SK-N-DZ (cell line): ENCODE results near the gene DHRS7C.
A peak's percentile ranks its signal among the peaks of the same experiment; 100 is the strongest.
"Not testable (repeated sequence)": the region's sequence is repeated elsewhere in the genome, so short reads cannot be mapped to it uniquely, and the experiment has no call there.

Experiments
- DNase-seq: peaks from one replicate; pipeline ENCODE4 v3.0.0-alpha.2; 2015; ENCODE audit warnings: low spot score

DHRS7C gene

DNA sequence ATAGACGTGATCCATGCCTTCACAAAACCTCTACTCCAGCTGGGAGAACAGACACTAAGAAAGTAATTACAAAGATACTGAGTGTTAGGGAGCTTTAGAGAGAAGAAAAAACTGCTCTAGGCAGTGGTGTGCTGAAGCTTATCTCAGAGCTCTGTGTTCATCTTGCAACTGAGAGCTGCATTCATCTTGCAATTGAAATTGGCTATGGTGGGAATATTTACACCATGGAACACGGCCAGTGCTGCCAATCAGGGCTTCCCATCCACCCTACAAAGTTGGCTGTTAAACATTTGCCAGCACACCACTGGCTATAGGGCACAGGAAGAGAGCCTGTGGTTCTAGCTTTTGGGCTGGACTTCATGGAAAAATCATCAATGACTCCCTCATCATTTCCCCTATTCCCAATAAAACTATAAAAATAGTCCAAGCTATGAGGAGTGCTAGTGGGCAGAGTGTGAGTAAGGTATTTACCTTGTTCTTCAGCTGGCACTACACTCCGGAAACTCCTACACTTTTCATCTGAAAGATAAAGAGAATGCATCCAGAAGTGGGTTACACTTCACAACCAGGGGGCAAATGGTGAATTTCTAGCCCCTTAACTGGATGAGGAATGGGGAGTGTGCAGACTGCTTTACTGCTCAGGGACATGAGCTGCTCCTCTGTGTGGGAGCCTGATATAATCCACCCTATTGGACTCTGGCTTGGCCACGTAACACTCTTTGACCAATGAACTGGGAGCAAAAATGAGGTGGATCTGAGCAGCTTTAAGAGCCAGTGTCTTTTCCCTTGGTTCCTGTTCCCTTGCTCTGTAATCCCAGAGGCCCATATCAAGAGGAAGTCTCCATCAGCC lies 18.9 kb upstream of the DHRS7C start:
- DNase-seq = no peak

DNA sequence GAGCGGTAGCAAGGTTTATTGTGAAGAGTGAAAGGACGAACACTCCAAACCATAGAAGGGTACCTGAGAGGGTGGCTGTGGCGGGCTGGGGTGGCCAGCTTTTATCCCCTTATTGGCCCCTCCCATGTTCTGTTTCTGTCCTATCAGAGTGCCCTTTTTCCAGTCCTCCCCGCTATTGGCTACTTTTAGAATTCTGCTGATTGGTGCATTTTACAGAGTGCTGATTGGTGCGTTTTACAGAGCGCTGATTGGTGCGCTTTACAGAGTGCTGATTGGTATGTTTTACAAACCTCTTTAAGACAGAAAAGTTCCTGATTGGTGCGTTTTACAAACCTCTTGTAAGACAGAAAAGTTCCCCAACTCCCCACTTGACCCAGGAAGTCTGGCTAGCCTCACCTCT lies 18.0 kb upstream of the DHRS7C start:
- no peak for DNase-seq

DNA sequence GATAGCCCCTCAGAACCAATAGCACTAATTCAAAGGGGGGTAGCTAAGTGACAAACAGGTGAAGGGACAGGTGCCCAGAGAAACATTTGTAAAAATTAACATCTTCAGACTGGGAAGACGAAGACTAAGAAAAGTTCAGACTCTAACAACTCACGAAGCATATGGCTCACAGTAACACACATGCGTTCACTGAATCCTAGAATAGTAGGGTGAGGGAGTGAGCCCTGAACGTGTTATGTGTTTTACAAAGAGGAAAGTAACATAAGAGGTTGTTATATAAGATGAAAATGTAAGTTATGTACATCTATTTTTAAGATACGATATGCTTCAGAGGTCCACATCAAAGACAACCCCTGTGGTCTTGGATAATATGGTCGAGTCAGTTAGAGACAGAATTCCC lies 15.3 kb upstream of the DHRS7C start:
- DNase-seq = no peak

DNA sequence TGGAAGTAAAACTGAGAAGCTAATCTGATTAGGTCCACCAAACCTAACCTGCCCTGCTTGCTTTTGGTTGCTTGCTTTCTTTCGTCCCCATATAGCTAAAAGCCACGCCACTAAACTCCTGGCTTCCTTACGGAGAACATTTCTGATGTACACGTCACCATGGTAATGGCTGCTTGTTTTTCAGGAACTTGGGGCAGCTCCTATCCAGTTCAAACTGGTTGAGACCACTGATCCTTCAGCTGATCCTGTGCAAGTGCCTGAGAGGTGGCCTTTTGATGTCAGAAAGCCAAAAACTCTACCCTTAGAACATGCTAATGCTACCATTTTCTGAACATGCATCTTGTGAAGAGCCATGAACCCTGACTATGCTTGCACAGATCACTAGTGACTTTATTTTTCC lies 14.4 kb upstream of the DHRS7C start:
- no peak for DNase-seq

DNA sequence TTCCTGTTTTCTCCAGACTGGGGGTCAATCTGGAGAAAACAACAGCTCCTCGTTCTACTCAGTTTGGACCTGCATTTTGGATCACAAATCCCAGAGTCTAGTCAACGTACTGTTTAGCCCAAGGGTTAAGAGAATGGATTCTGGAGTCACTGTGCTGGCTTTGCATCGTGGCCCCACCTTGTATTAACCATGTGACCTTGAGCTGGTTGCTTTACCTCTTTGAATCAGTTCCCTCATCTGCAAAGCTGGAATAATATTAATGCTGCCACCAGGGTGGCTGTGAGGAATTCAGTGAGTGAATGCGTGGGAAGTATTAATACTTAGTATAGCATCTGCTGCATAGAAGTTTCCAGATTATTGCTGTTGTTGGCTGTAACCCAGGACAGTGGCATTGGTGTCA lies 11.3 kb upstream of the DHRS7C start:
- DNase-seq = no peak

DNA sequence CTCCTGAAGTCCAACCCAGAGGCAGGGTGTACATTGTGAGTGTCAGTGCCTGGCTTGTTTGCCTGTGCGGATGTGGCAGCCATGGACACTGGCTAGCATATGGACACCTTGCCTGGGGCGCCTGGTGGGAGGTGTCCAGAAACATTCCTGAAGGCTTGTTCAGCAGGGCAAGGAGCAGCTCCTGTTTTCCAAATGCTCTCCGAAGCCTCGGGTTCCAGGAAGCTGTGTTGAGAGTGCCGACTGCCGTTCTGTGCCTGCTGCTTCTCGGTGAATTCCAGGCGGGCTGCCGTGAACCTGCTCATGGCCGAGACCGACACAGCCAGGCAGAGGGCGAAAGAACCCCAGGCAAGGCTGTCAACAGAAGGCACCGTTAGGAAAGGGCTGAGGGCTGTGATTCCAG lies 10.9 kb upstream of the DHRS7C start:
- no peak for DNase-seq

DNA sequence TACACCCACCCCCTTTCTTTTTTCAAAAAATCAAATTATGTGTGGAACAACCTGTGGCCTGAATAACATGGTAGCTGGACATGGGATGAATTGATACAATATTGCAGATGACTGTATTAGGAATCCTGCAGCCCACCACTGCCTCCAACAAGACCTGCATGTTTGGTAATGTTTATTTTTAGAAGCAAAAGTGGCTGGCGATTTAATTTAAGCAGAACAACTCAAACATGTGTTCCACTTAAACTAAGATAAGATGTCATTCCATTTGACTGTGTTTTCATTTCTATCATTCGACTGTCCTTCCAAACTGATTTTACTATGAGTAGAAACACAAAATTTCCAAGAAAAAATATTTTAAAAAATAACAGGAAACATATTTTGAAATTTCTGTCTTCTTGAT lies 10.1 kb upstream of the DHRS7C start:
- DNase-seq = no peak

DNA sequence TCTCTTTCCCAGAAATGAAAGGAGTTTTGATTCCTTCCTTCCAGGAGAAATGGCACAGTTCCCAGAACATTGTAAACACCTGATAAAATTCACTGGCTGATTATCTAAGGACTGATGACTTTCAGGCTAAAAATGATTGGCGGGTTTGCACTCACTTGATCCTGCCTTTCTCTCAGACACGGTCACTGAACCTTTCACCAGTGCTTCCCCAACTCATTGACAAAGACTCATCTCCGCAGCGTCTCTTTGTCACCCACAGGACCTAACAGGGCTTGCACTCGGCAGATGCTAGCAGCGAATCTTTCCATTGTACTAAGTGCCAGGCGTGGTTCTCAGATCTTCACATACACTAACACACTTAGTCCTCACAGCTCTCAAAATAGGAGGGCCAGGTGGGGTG lies 7.3 kb upstream of the DHRS7C start:
- DNase-seq = no peak

DNA sequence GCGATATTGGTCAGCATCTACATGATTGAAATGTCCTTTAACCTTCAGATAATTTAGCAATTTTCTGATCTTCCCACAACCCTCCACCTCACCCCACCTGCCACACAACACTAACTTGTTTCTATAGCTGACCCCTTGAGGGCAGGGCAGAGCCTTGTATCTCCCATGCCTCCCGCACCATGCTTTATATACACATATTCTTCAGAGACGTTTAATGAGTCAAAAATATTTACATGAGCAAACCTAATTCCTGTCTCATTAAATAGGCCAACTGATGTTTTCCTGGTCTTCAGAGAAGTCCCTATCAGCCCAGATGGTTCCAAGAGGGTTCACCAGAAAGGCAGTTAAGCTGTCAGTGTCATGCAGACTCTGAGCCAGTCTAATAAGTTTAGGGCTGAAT lies 6.6 kb upstream of the DHRS7C start:
- no peak for DNase-seq

DNA sequence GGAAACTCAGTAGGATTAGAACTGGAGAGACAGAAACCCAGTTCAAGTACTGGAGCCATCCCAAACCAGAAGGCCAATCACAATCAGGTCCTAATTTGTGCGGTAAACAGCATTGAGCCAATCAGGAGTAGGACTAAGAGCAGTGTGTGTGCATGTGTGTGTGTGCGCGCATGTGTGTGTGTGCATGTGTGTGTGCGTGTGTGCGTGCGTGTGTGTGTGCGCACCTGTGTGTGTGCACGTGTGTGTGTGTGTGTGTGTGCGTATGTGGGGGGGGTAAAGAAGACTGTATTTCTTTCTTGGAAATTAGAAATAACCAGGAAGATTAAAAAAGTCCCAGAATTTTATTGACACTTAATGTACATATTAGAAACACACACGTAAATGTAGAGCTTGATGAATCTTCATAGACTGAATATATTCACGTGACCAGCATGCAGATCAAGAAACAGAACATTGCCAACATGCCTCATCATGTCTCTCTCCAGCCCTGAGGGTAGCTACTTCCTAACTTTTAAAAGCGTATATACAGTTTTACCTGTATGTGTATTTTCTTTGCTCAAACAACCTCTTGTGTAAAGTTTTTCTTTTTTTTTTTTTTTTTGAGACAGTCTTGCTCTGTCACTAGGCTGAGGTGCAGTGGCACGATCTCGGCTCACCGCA lies 919 bp upstream of the DHRS7C start:
- no peak for DNase-seq

DNA sequence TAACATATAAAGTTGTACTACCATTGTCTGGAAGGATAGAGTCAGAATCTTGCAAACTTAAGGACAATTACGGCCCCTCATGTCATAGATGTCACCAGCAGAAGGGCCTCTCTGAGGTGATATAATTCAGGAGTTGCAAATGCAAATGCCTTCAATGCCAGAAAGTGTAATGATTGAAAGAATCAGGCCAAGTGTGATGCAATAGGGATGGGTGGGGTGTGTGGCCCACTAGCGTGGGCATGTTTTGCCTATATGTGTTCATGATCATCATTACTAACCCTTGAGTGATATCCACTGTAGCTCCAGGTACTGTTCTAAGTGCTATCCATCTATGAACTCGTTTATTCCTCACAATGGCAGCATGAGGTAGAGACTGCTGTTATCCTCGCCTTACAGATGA lies 1.1 kb downstream of the DHRS7C start:
- no peak for DNase-seq

DNA sequence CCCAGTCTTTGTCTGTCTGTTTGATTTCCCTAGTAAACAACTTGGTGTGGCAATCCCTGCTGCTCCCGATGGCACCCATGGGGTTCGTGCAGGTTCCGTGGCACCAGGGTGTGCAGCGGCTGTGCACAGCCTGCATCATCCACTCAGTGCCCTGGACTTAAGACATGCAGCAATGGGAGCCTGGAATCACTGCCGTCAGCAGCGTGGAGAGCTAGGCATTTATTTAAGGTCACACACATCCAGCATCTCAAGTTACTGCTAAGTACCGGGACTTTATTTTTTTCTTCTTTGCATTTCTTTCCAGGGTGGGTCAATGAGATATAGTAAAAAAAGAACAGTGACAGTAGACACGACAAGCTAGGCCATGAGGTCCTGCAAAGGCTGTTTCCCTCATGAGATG lies 2.8 kb downstream of the DHRS7C start:
- DNase-seq = no peak

DNA sequence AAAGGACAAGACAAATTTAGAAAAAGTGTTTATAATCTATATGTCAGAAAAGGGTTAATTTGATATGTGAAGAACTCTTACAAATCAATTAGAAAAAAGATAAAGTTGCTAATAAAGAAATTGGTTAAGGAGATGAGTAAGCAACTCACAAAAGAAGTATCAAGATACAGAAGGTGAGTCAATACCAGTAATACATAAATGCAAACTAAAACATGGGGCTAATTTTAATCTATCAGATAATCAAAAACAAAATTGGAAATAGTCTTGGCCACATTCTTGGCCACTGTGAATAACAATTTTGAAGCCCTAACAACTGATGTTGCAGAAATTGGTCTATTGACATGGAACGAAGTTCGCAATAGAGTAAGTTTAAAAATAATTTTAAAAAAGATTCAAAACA lies 6.8 kb downstream of the DHRS7C start:
- no peak for DNase-seq

DNA sequence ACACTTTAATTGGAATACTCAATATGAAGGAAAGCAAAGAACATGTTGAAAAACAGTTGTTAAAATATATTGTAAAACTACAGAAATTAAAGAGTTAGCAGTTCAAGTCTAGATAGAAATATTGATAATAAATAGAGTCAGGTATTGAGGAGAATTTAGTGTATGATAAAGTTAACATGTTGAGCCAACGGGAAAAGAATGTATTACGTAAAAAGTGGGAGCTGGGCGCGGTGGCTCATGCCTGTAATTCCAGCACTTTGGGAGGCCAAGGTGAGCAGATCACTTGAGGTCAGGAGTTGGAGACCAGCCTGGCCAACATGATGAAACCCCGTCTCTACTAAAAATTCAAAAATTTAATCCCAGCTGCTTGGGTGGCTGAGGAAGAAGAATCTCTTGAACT lies 7.9 kb downstream of the DHRS7C start:
- DNase-seq = not testable (repeated sequence)

DNA sequence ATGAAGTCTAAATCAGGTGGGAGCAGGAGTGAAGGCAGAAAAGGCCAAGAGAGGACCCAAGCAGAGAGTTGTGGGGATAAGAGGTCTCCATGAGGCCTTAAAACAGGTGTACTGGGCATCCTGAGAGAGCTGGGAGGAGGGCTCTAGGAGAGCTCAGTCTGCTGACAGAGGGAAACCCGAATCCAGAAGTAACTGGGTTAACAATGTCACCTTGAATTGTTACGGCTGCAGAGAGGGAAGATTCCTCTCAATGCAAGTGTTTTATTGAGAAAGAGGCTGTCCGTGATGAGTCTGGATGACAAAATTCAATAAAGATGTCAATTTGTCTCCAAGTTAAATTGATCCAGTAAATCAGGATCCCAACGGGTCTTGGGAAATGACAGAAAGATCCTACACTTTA lies 8.3 kb downstream of the DHRS7C start:
- no peak for DNase-seq

DNA sequence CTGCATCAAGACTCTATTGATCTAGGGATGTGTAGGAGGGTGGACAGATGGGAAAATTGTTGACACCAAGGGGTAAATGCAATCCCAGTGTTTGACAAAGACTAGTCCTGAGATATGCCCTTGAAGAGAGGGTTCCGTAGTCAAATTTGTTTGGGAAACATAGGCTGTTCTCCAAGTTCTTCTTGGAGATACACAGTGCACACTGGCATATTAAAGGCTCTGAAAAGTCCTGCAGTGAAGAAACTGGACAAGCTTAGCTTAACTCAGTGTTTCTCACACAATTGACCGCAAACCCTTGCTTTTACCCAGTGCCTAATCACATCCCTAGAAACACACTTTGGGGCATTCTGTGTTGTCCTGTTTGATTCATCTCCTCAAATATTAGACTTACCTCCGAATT lies 10.8 kb downstream of the DHRS7C start:
- no peak for DNase-seq

DNA sequence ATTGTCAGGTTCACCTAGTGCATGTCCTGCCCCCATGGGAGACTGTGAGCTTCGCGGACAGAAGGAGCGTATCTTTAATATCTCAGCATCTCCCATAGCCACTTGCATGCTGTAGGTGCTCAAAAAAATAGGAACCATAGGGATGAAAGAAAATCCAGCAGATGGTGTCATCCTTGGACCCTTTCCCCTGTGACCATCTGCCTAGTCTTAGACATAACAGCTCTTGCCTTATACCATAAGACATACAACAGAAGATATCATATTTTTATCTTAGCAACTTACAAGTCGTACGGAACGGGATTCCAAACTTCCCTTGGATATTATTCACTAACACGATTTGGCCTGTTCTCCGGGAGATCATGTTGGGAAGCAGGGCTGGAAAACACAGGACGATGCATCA lies 14.5 kb downstream of the DHRS7C start:
- no peak for DNase-seq

DNA sequence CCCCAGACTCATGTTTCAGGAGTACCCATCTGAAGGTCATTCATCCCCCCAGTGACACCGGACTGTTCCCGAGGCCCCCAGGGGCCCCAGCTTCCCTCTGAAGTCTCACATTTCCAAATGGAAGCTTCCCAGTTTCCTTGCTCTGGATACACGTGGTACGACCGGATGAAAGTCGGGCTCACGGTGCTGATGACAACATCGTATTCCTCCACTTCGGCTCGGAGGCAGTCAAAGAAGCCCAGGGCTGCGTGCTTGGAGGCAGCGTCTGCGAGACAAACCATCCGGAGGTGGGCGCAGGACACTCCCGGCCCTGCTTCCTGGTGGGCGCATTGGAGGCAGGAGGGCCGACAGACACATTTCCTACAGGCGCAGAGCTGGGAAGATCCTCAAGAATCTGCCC lies 18.7 kb downstream of the DHRS7C start:
- no peak for DNase-seq

DNA sequence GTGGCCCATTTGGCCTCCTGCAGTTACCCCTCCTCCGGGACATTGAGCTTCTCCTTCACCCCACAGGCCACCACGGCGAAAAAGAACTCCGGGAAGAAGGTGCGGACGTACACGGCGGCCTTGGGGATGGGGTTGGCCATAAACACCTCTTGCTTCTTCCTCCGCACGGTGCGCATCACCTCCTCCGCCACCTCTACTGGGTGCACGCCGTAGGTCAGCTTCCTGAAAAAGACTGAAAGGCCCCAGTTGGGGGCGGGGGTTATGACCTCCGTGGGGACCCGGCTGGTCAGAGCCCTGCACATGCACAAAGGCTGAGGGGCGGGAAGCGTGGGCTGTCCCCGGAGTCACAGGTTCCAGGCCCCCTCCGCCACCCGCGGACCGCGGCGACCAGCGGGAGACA lies 19.9 kb downstream of the DHRS7C start:
- DNase-seq = no peak

DNA sequence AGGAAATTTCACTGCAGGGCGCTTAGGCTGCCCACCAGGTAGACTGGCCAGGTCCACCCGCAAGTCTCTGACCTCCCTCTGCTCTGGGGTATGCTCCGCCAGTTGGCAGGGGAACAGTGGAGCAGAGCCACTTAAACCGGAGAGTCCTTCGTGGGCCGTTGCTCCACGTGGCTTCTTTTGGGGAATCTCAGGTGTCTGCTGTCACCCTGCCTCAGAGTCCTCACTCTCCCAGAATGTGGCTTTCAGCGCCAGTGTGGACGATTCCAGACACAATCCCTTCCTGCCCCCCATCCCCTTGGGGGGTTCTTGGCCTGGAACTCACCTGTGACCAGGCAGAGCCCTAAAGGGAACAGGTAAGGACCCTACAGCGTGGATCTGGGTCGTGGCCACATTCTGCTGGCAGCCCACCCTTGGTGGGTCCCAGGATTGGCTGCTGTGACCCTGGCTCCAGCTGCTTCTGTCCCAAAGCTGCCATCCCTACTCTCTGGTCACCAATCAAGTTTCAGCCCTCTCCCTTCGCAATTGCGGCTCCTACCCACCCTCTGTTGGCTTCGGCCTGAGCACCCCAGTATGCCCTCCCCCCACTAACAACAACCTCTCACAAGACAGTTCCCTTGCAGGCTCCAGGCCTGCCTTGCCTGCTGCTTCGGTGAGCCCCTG lies 22.2 kb downstream of the DHRS7C start:
- DNase-seq = no peak

DNA sequence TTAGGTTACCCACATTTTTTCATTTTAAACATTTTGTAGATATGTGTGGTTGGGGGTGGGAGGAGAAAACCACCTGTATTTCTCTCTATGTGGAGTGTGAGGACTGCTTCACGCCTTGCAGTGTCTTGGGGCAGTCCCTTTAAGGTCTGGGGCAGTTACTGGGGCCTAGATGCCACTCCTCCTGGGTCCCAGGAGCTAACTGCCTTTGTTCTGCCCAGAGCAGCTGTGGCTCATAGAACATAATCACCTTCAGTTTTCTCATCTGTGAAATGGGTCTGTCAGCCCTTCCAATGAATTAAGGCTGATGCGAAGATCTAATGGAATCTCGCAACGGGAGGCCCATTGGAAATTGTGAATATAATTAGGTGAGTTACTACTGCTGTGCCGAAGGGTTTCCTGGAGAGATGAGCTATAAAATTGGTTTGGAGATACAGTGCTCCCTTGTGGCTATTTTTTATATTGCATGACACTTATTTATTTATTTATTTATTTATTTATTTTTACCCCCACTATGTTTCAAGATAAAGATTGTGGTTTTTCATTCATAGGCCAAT lies 22.9 kb downstream of the DHRS7C start:
- peak; percentile 10 for DNase-seq

DNA sequence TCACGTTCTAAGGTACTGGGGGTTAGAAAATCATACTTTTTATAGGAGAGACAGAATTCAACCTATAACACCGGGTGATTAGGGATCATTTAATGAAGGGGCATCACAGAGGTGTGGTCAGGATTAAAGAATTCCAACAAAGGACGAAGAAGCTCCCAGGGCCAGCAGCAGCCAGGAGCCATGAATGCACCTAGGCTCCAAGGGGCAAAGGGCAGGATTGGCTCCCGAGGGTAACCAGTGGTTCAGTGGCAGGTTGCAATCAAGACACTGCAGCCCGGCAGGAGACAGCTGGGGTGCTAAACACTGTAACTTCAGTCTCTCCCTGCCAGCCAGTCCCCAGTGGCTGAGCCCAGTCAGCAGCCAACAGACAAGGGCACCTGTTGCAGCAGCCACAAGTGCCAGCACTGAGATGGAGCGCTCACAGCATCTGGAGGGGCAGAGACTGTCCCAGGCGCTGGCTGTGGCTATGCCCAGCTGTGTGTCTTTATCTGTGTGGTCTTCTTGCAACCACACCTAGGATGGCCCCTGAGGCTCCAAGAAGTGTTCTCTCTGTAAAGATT lies 23.9 kb downstream of the DHRS7C start:
- no peak for DNase-seq
